Heart left ventricle (tissue), 13 donors: ENCODE data around the gene GLT6D1.

Experiments used
- POLR2A ChIP-seq, 2 donors: fragments of 450-650 bp; IDR thresholded peaks; one replicate each; pipeline ENCODE4 v1.6.1; 2017; ENCODE audit warnings: antibody characterized with exemption in 2 of 2, mild to moderate bottlenecking in 2 of 2, moderate library complexity in 2 of 2
- TF ChIP-seq, protein P1 (sequence below), 12 donors: fragments of 200-600 bp; sonication (generic) in 4 of 12; IDR thresholded peaks; one replicate each; pipeline versions ENCODE4 v1.5.0 to v1.8.0; 2018 to 2022; ENCODE audit warnings: antibody characterized with exemption in 12 of 12, mild to moderate bottlenecking in 5 of 12
- donor health status: ischemic (EF 13 %, LVEDD 7.1; RV severe dilation, severe dysfunction).
- donor health status: DM: no; HTN: yes; CAD: no.
- donor health status: DM: no; HTN: no; CAD: no.
- donor health status: ischemic (EF 25% LVEDD 6.9; RV normal size, moderate dysfunction).
- donor health status: ischemic (EF 25% LVEDD 5.7; RV mildly dilated, moderate dysfunction).
- donor health status: ischemic (EF 35%, LVEDD 5.7; RV mildly dilated, moderate dysfunction).
- donor health status: nonischemic (EF 11% LVEDD 7.7; RV severe dilation, severe dysfunction).
- donor health status: DM: yes; HTN: yes; CAD: no.
- donor health status: PGD.
- donor health status: ischemic (EF 29% LVEDD 5.4; RV normal size, mild dysfunction).
- donor health status: nonischemic (EF 23%, LVEDD 6.1; RV moderate dilation, normal function).

DNA sequence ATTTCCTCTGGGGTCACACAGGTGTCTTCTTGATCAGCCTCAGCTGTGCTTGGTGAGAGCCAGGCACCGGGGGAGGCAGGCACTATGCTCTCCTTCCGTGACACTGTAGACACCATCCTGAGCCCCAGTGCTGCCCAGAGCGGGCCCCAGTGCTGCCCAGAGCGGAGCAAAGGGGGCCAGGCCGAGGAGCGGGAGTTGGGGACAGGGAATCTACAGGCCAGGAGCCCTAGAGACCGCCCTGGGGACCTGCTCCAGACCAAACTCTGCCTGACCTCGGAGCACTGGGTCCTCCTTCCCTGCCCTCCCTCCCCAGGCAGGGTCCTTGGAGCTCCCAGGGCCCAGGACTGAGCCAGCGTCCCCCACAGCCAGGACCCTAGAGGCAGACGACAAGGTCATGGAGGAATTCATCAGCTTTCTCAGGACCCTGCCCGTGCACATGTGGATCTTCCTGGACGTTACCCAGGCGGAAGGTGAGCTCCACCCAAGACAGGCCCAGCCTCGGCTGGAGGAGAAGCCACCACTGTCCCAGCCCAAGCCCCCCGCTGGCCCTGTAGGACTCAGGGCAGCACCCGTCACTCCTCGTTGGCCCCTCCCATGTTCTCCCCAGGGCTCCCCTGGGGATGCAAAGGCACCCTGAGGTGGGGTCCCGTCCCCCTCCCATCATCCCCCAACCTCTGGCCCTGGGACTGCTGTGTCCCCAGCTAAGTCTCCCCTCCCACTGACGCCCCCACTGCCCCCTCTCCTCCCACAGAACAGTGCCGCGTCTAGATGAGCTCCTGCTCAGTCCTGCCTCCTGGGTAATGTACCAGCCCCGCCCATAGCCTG is 47.6 kb downstream of the GLT6D1 start:
- TF ChIP-seq, protein P1, sequence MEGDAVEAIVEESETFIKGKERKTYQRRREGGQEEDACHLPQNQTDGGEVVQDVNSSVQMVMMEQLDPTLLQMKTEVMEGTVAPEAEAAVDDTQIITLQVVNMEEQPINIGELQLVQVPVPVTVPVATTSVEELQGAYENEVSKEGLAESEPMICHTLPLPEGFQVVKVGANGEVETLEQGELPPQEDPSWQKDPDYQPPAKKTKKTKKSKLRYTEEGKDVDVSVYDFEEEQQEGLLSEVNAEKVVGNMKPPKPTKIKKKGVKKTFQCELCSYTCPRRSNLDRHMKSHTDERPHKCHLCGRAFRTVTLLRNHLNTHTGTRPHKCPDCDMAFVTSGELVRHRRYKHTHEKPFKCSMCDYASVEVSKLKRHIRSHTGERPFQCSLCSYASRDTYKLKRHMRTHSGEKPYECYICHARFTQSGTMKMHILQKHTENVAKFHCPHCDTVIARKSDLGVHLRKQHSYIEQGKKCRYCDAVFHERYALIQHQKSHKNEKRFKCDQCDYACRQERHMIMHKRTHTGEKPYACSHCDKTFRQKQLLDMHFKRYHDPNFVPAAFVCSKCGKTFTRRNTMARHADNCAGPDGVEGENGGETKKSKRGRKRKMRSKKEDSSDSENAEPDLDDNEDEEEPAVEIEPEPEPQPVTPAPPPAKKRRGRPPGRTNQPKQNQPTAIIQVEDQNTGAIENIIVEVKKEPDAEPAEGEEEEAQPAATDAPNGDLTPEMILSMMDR (IDR thresholded peaks at IDR 0.05), result no peak
- TF ChIP-seq POLR2A (IDR thresholded peaks at IDR 0.05), result no peak
